Stimulated activated naive CD8-positive, alpha-beta T cell treated with anti-CD3 and anti-CD28 coated beads, Interleukin-15, Interleukin-2, amounts not matched to agents 100 ng/mL and 50 ng/mL, for 24 hours (primary cell): ENCODE measurements around the gene TMEM33.

Source experiments
- H3K27ac Mint-ChIP-seq: one replicate; pipeline ENCODE4 v1.8.0; 2021; ENCODE audit warnings: mild to moderate bottlenecking, mixed read lengths
- H3K27me3 Mint-ChIP-seq: one replicate; pipeline ENCODE4 v1.8.0; 2021; ENCODE audit warnings: mixed read lengths
- H3K36me3 Mint-ChIP-seq: one replicate; pipeline ENCODE4 v1.8.0; 2021; ENCODE audit warnings: low read depth, mixed read lengths
- H3K4me1 Mint-ChIP-seq: one replicate; pipeline ENCODE4 v1.8.0; 2021; ENCODE audit warnings: low read depth, mixed read lengths
- H3K4me3 Mint-ChIP-seq: one replicate; pipeline ENCODE4 v1.8.0; 2021; ENCODE audit warnings: mild to moderate bottlenecking, mixed read lengths
- H3K9me3 Mint-ChIP-seq: one replicate; pipeline ENCODE4 v1.8.0; 2021; ENCODE audit warnings: mixed read lengths

TMEM33 gene

DNA sequence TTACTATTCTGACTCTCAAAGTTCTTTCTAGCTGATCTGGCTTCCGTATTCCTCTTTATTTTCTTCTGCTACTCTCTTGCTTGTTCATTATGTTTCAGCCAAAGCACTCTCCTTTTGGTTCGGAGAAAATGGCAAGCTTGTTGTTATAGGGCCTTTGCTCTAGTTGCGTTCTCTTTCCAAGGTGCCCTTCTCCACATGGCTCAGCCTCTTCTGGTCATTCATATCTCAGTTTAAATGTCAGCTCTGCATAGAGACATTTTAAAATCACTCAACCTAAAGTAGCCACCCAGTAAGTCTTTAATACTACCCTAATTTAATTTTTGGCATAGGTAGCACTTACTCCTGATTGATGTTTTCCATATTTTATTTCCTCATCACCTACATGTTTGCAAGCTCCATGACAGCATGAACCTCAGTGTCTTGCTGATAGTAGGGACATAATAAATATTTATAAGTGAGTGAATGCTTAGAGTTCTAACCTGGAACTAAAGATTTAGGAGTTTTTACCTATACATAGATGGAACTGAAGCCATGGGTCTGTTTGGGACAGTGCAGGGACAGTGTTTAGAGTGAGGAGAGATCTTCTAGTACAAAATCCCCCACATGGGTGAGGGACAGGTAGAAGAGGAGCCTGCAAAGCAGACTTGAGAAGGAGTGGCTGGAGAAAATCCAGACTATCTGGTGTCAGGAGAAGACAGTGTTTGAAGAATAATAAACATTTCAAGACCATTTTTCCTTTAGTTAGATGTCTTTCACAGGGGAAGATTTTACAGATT, 73.0 kb downstream of the TMEM33 start:
- H3K4me1 Mint-ChIP-seq = peaks cover 27% of the 10 kb centered on the region
- peaks cover 74% of the 10 kb centered on the region for H3K36me3 Mint-ChIP-seq
- no peak overlapping the region for H3K27ac Mint-ChIP-seq

More for the DNA sequence above, 73.0 kb downstream of the TMEM33 start:
- Mint-ChIP-seq H3K27me3 (no peaks in the 10 kb centered on the region), H3K9me3 (no peaks in the 10 kb centered on the region), H3K4me3 (no peak overlapping the region)
